ENCODE data around the gene KANSL1.
"Not testable (repeated sequence)": the region's sequence is repeated elsewhere in the genome, so short reads cannot be mapped to it uniquely, and the experiment has no call there.

KANSL1 gene

GRCh38 chr17:46108120-46108519, 85.1 kb downstream of the KANSL1 start:
- Histone ChIP-seq H3K4me2 (ENCODE audit: low read depth, low read length) (no peak overlapping the region), H3K9ac (ENCODE audit: low read length) (no peak overlapping the region), H4K20me1 (ENCODE audit: insufficient read depth, low read length) (peaks cover 29% of the 10 kb centered on the region), H3K27ac (ENCODE audit: low read length) (no peak overlapping the region), H3K27me3 (replicated peaks; ENCODE audit: insufficient read depth, low read length) (no peaks in the 10 kb centered on the region), H3K4me1 (ENCODE audit: low read length) (no peaks in the 10 kb centered on the region), H3K79me2 (ENCODE audit: low read length) (peaks cover 99% of the 10 kb centered on the region), H3K9me3 (replicated peaks; ENCODE audit: insufficient read depth, low read length) (no peaks in the 10 kb centered on the region), H3K4me3 (ENCODE audit: low read length) (no peak overlapping the region), H2AFZ (ENCODE audit: low read length) (no peak overlapping the region), H3K9me2 (replicated peaks; ENCODE audit: insufficient read depth, low read length) (no peaks in the 10 kb centered on the region), H3K36me3 (replicated peaks; ENCODE audit: insufficient read depth, low read length) (no peaks in the 10 kb centered on the region), H3F3A (ENCODE audit: insufficient read depth, low read length) (no peaks in the 10 kb centered on the region)
- TF ChIP-seq EZH2phosphoT487 (IDR thresholded peaks at IDR 0.05; ENCODE audit: low read length) (no peak), EZH2 (optimal IDR thresholded peaks at IDR 0.05; ENCODE audit: low read depth, low read length) (no peak), CTCF (IDR thresholded peaks at IDR 0.05; ENCODE audit: low read length) (no peak)
- DNase-seq: no peak

GRCh38 chr17:46106966-46107644, 86.1 kb downstream of the KANSL1 start:
- no peak for DNase-seq
- Histone ChIP-seq H3K27me3 (replicated peaks; ENCODE audit: insufficient read depth, low read length) (no peaks in the 10 kb centered on the region), H3K4me2 (ENCODE audit: low read depth, low read length) (no peak overlapping the region), H3K9me3 (replicated peaks; ENCODE audit: insufficient read depth, low read length) (no peaks in the 10 kb centered on the region), H4K20me1 (ENCODE audit: insufficient read depth, low read length) (peaks cover 29% of the 10 kb centered on the region), H3K36me3 (replicated peaks; ENCODE audit: insufficient read depth, low read length) (no peaks in the 10 kb centered on the region), H3F3A (ENCODE audit: insufficient read depth, low read length) (no peaks in the 10 kb centered on the region), H3K27ac (ENCODE audit: low read length) (no peak overlapping the region), H3K9ac (ENCODE audit: low read length) (no peak overlapping the region), H3K4me1 (ENCODE audit: low read length) (no peaks in the 10 kb centered on the region), H3K79me2 (ENCODE audit: low read length) (peaks cover 100% of the 10 kb centered on the region), H2AFZ (ENCODE audit: low read length) (no peak overlapping the region), H3K9me2 (replicated peaks; ENCODE audit: insufficient read depth, low read length) (no peaks in the 10 kb centered on the region), H3K4me3 (ENCODE audit: low read length) (no peak overlapping the region)
- TF ChIP-seq EZH2phosphoT487 (IDR thresholded peaks at IDR 0.05; ENCODE audit: low read length) (no peak), EZH2 (optimal IDR thresholded peaks at IDR 0.05; ENCODE audit: low read depth, low read length) (no peak)

GRCh38 chr17:46102806-46103205, 90.4 kb downstream of the KANSL1 start:
- not testable (repeated sequence) for H3K4me1 ChIP-seq (ENCODE audit: low read length); H3K27ac ChIP-seq (ENCODE audit: low read length); H3F3A ChIP-seq (ENCODE audit: insufficient read depth, low read length); H3K9me3 ChIP-seq (replicated peaks; ENCODE audit: insufficient read depth, low read length); H3K4me2 ChIP-seq (ENCODE audit: low read depth, low read length); H3K9ac ChIP-seq (ENCODE audit: low read length); H3K36me3 ChIP-seq (replicated peaks; ENCODE audit: insufficient read depth, low read length); H2AFZ ChIP-seq (ENCODE audit: low read length); H3K9me2 ChIP-seq (replicated peaks; ENCODE audit: insufficient read depth, low read length); H3K4me3 ChIP-seq (ENCODE audit: low read length); H3K27me3 ChIP-seq (replicated peaks; ENCODE audit: insufficient read depth, low read length); DNase-seq
- Histone ChIP-seq H4K20me1 (ENCODE audit: insufficient read depth, low read length) (peaks cover 17% of the 10 kb centered on the region; the same call in 1 of the 2 replicates), H3K79me2 (ENCODE audit: low read length) (peaks cover 95% of the 10 kb centered on the region)

GRCh38 chr17:46101785-46102617, 91.2 kb downstream of the KANSL1 start:
- not testable (repeated sequence) for H3K9ac ChIP-seq (ENCODE audit: low read length); H3K4me2 ChIP-seq (ENCODE audit: low read depth, low read length); H3F3A ChIP-seq (ENCODE audit: insufficient read depth, low read length); H3K9me2 ChIP-seq (replicated peaks; ENCODE audit: insufficient read depth, low read length); H3K4me3 ChIP-seq (ENCODE audit: low read length); DNase-seq; H3K27me3 ChIP-seq (replicated peaks; ENCODE audit: insufficient read depth, low read length); H2AFZ ChIP-seq (ENCODE audit: low read length); H3K27ac ChIP-seq (ENCODE audit: low read length); H3K36me3 ChIP-seq (replicated peaks; ENCODE audit: insufficient read depth, low read length); H3K9me3 ChIP-seq (replicated peaks; ENCODE audit: insufficient read depth, low read length); H3K4me1 ChIP-seq (ENCODE audit: low read length)
- Histone ChIP-seq H4K20me1 (ENCODE audit: insufficient read depth, low read length) (peaks cover 16% of the 10 kb centered on the region; the same call in 1 of the 2 replicates), H3K79me2 (ENCODE audit: low read length) (peaks cover 95% of the 10 kb centered on the region)
